ENCODE data around the gene PIGH. TPM values are rescaled to one million over a fixed set of nuclear protein-coding genes. Genes with fewer than 3 reads are reported as not detected.
"Not testable (repeated sequence)": the region's sequence is repeated elsewhere in the genome, so short reads cannot be mapped to it uniquely, and the experiment has no call there.

Gene PIGH
- total RNA-seq, 1 experiment from 2014 or later: 18.4 TPM

GRCh38 chr14:67557118-67557517 is 43.0 kb downstream of the PIGH start:
- Histone ChIP-seq H3K4me3 (no peak overlapping the region), H3K9me3 (replicated peaks) (no peaks in the 10 kb centered on the region), H3K27ac (peak overlapping the region; percentile 26; the same call in 1 of the 2 replicates), H3K36me3 (no peaks in the 10 kb centered on the region), H3K4me1 (peaks cover 9% of the 10 kb centered on the region), H3K27me3 (no peaks in the 10 kb centered on the region)
- peak; percentile 57 to 58 for DNase-seq

DNA sequence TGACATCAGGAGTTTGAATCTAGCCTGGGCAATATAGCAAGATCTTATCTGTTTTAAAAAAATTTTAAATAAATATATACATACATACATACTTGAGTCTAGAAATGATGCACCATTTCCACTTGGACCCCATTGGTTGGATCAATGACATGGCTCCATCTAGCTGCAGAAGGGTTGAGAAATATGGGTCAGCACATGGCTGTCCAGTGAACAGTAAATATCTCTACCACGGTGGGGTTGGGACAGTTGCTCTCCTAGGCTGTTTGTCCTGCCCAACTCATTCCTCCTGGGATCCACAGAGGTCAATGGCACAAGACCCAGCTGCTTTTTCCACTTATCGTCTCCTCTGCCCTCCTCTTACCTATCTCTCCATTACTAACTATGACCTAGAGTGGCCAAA is 43.4 kb downstream of the PIGH start:
- Histone ChIP-seq H3K27ac (peak overlapping the region; percentile 26; the same call in 1 of the 2 replicates), H3K4me1 (peaks cover 9% of the 10 kb centered on the region), H3K4me3 (no peak overlapping the region), H3K9me3 (replicated peaks) (no peaks in the 10 kb centered on the region), H3K36me3 (no peaks in the 10 kb centered on the region), H3K27me3 (no peaks in the 10 kb centered on the region)
- no peak for DNase-seq

GRCh38 chr14:67555518-67556090 is 44.5 kb downstream of the PIGH start:
- DNase-seq: no peak

DNA sequence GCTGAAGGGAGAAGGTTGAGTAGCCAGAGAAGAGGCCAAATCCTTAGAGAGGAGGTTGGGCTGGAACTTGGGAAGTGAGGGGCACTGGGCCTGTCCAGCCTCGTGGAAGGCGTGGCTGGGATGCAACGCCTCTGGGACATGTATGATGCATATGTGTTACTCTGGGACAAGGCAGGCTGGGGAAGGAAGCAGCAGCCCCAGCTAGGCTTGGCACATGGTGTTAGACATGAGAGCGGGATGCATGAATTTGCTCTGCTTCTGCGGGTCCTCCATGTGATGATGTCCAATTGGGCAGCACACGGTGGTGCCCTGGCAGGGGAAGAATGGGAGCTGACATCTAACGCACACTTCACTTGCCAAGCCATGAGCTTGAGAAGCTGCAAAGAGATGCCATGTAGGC is 45.7 kb downstream of the PIGH start:
- no peak for DNase-seq
- H3K4me1 ChIP-seq: peaks cover 9% of the 10 kb centered on the region
- no peaks in the 10 kb centered on the region for H3K9me3 ChIP-seq (replicated peaks)
- H3K36me3 ChIP-seq: no peaks in the 10 kb centered on the region
- no peak overlapping the region for H3K4me3 ChIP-seq
- no peaks in the 10 kb centered on the region for H3K27me3 ChIP-seq
- no peak overlapping the region for H3K27ac ChIP-seq

More at GRCh38 chr14:67555518-67556090, 44.5 kb downstream of the PIGH start:
- no peaks in the 10 kb centered on the region for H3K27me3 ChIP-seq
- H3K9me3 ChIP-seq (replicated peaks): no peaks in the 10 kb centered on the region
- H3K27ac ChIP-seq: no peak overlapping the region
- peaks cover 9% of the 10 kb centered on the region for H3K4me1 ChIP-seq
- no peak overlapping the region for H3K4me3 ChIP-seq
- H3K36me3 ChIP-seq: no peaks in the 10 kb centered on the region

- H3K27me3 ChIP-seq: no peaks in the 10 kb centered on the region
- DNase-seq: no peak
- H3K9me3 ChIP-seq (replicated peaks): no peaks in the 10 kb centered on the region
- no peaks in the 10 kb centered on the region for H3K36me3 ChIP-seq
- H3K27ac ChIP-seq: no peak overlapping the region
- peaks cover 9% of the 10 kb centered on the region for H3K4me1 ChIP-seq
- no peak overlapping the region for H3K4me3 ChIP-seq
These were observed 46.5 kb downstream of the PIGH start for GRCh38 chr14:67553547-67553946.

DNA sequence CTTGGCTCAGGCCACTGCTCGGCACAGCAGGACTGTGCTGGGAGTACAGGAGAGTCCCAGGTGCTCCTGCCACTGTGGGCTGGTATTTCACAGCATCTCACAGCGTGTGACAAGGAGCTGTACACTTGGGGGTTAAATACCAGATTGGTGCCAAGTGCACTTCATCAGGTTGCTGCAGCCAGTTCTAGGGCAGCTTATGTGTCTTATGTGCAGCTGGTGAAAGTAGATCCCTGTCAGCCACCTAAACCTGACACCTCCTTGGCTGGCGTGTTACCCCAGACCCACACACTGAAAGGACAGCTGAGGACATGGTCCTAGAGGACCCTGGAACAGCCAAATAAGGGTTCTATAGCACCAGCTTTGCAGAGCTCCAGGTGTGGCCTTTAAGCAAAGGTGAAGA is 48.1 kb downstream of the PIGH start:
- Histone ChIP-seq H3K4me1 (peaks cover 4% of the 10 kb centered on the region), H3K27me3 (no peaks in the 10 kb centered on the region), H3K36me3 (no peaks in the 10 kb centered on the region), H3K9me3 (replicated peaks) (no peaks in the 10 kb centered on the region), H3K27ac (no peak overlapping the region), H3K4me3 (no peak overlapping the region)
- peak in 1 of 2 experiments; percentile 42 for DNase-seq

DNA sequence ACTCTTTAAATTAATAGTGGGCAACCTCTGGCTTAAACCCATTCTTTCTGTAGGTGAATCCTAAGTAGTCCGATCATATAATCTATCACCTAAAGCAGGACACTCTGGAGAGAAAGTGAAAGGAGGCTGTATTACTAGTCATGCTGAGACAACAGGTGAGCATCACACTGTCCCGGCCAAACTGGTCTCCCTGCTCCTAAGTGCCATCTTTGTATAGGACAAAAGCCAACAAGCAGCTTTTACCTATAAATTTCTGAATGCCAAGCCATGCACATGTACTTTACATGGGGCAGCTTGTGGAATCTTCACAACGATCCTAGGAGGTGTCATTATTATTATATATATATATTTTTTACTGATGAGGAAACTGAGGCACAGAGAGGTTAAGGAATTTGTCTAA is 48.9 kb downstream of the PIGH start:
- Histone ChIP-seq H3K27ac (no peak overlapping the region), H3K36me3 (no peaks in the 10 kb centered on the region), H3K4me3 (no peak overlapping the region), H3K4me1 (no peaks in the 10 kb centered on the region), H3K27me3 (no peaks in the 10 kb centered on the region), H3K9me3 (replicated peaks) (no peaks in the 10 kb centered on the region)
- DNase-seq: no peak

DNA sequence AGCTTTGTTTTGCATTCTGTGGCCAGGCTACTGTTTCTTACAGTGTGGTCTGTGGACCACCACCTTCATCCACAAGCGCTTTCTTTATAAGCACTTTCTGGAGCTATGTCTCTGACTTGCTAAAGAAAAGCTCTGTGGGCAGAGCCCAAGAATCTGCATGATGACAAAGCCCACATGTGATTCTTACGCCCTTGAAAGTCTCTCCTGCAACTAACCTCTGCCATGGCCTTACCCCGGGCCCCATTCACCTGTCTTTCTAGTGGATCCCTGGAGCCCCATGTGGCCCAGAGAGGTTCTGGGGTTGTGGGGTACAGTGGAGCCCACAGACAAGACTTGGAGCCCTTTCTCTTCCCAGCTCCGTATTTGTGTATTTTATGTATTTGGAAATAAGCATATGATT is 50.3 kb downstream of the PIGH start:
- no peaks in the 10 kb centered on the region for H3K36me3 ChIP-seq
- no peak overlapping the region for H3K27ac ChIP-seq
- H3K27me3 ChIP-seq: no peaks in the 10 kb centered on the region
- H3K4me1 ChIP-seq: no peaks in the 10 kb centered on the region
- DNase-seq: no peak
- no peaks in the 10 kb centered on the region for H3K9me3 ChIP-seq (replicated peaks)
- no peak overlapping the region for H3K4me3 ChIP-seq

DNA sequence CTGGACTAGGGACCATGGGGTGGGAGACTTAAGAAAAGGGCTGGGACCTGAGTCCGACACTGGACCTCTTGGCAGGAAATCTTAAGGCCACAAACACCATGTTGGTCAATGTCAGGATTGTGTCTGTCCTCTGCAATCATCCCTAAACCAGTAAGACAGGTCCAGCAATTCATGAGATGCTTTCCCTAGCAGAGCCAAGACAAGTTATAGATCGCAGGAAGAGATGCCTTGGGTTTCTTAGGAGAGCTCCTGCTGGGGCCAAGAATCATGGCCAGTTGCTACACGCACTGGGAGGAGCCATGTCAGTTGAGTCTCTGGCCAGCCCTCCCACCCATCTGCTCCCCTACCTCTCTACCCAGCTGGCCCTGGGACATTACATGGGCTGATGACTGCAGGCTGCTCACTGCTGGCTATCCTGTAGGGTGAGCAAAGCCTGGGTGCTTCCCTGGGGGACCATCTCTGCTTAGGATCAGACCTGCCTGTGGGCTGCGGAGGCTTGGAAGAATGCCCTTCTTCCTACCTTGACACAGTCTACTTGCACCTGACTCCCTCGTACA is 52.8 kb downstream of the PIGH start:
- H3K4me1 ChIP-seq: no peaks in the 10 kb centered on the region
- no peak for DNase-seq
- H3K36me3 ChIP-seq: no peaks in the 10 kb centered on the region
- no peak overlapping the region for H3K27ac ChIP-seq
- H3K9me3 ChIP-seq (replicated peaks): no peaks in the 10 kb centered on the region
- no peak overlapping the region for H3K4me3 ChIP-seq
- H3K27me3 ChIP-seq: no peaks in the 10 kb centered on the region

GRCh38 chr14:67544590-67544989 is 55.5 kb downstream of the PIGH start:
- no peaks in the 10 kb centered on the region for H3K9me3 ChIP-seq (replicated peaks)
- H3K36me3 ChIP-seq: no peaks in the 10 kb centered on the region
- no peaks in the 10 kb centered on the region for H3K27me3 ChIP-seq
- no peak overlapping the region for H3K27ac ChIP-seq
- H3K4me1 ChIP-seq: no peaks in the 10 kb centered on the region
- no peak overlapping the region for H3K4me3 ChIP-seq
- no peak for DNase-seq

- H3K4me3 ChIP-seq, H3K27ac ChIP-seq: not testable (repeated sequence)
These were observed 57.4 kb downstream of the PIGH start for GRCh38 chr14:67542620-67543019.

GRCh38 chr14:67541448-67542387 is 58.4 kb downstream of the PIGH start:
- Histone ChIP-seq H3K27ac (no peak overlapping the region), H3K4me3 (no peak overlapping the region), H3K4me1 (no peaks in the 10 kb centered on the region), H3K36me3 (no peaks in the 10 kb centered on the region), H3K9me3 (replicated peaks) (no peaks in the 10 kb centered on the region), H3K27me3 (no peaks in the 10 kb centered on the region)
- no peak for DNase-seq

More at GRCh38 chr14:67542620-67543019, 57.4 kb downstream of the PIGH start:
- H3K4me1 ChIP-seq; H3K9me3 ChIP-seq (replicated peaks); H3K27me3 ChIP-seq; DNase-seq; H3K36me3 ChIP-seq: not testable (repeated sequence)
